SW480 (cell line): Measurements from ENCODE around the gene RILPL2.
"Not testable (repeated sequence)": the region's sequence is repeated elsewhere in the genome, so short reads cannot be mapped to it uniquely, and the experiment has no call there.

Experiments used
- DNase-seq: peaks from one replicate; pipeline ENCODE4 v3.0.0-alpha.2; 2016; ENCODE audit warnings: low spot score

Gene RILPL2

GRCh38 chr12:123449856-123450255 is 13.4 kb upstream of the RILPL2 start:
- no peak for DNase-seq

- no peak for DNase-seq
Observed at GRCh38 chr12:123449249-123449733, 12.8 kb upstream of the RILPL2 start.

- DNase-seq, result no peak
Observed at GRCh38 chr12:123446333-123446713, 9.8 kb upstream of the RILPL2 start.

GRCh38 chr12:123445388-123446332 is 9.2 kb upstream of the RILPL2 start:
- DNase-seq, result no peak

GRCh38 chr12:123444092-123445026 is 7.9 kb upstream of the RILPL2 start:
- no peak for DNase-seq

GRCh38 chr12:123442774-123443173 is 6.3 kb upstream of the RILPL2 start:
- DNase-seq, result no peak

GRCh38 chr12:123441523-123442164 is 5.2 kb upstream of the RILPL2 start:
- no peak for DNase-seq

- DNase-seq, result no peak
Observed at GRCh38 chr12:123435636-123436016, 858 bp downstream of the RILPL2 start.

GRCh38 chr12:123433615-123434014 is 2.9 kb downstream of the RILPL2 start:
- DNase-seq, result no peak

- not testable (repeated sequence) for DNase-seq
Observed at GRCh38 chr12:123431951-123432817, 4.3 kb downstream of the RILPL2 start.

- DNase-seq, result not testable (repeated sequence)
Observed at GRCh38 chr12:123429101-123429500, 7.4 kb downstream of the RILPL2 start.

- no peak for DNase-seq
Observed at GRCh38 chr12:123428591-123428990, 7.9 kb downstream of the RILPL2 start.

- no peak for DNase-seq
Observed at GRCh38 chr12:123427036-123427769, 9.3 kb downstream of the RILPL2 start.

GRCh38 chr12:123421314-123421713 is 15.2 kb downstream of the RILPL2 start:
- no peak for DNase-seq

GRCh38 chr12:123410041-123410412 is 26.5 kb downstream of the RILPL2 start:
- DNase-seq, result no peak

GRCh38 chr12:123409284-123410040 is 27.0 kb downstream of the RILPL2 start:
- not testable (repeated sequence) for DNase-seq

- DNase-seq, result not testable (repeated sequence)
Observed at GRCh38 chr12:123408619-123409018, 27.9 kb downstream of the RILPL2 start.

GRCh38 chr12:123407934-123408333 is 28.6 kb downstream of the RILPL2 start:
- DNase-seq, result not testable (repeated sequence)

GRCh38 chr12:123407269-123407668 is 29.2 kb downstream of the RILPL2 start:
- not testable (repeated sequence) for DNase-seq

- no peak for DNase-seq
Observed at GRCh38 chr12:123404581-123404980, 31.9 kb downstream of the RILPL2 start.
